ENCODE measurements around the gene ETV7.

Gene ETV7

DNA sequence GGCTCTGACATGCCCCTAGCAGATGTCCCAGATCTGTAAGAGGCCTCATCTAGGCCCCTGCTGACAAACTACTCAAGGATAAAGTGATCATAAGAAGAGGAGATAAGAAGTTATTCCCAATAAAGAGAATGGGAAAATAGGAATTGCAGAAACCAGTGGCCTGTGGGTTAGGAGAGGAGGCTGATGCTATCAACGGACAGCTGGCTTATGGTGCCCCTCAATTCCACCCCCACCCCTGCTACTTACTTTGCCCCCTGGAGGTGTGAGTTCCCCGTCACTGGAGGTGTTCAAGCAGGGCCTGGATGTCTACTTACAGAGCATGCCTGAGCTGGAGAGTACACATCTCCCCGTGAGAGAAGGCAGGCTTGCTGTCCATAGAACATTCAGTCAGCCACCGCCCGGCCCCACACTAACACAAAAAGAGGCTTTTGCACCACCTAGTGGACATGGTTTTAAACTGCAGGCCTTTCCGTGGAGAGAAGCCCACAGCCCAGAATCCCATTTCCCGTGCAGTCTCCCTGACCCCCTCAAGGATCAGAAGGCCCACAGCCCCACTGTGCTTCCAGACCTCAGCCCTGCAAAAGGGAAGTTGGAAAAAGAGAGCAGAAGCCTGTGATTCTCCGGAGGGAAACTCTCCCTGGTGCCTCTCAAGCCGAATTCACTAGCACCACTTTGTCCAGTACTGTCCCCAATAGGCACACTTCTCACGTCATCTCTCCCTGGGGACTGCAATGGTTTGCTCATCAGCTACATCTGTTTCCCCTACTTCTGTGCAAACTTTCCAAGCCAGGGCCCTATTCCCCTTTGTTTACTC is 27.0 kb downstream of the ETV7 start:
- Histone ChIP-seq H3K9me3 (ENCODE audit: severe bottlenecking) (no peaks in the 10 kb centered on the region), H3K27ac (ENCODE audit: poor library complexity, severe bottlenecking) (no peak overlapping the region), H3K36me3 (ENCODE audit: low read depth) (no peaks in the 10 kb centered on the region), H3K27me3 (ENCODE audit: insufficient read depth, poor library complexity, severe bottlenecking) (no peaks in the 10 kb centered on the region), H3K4me3 (ENCODE audit: severe bottlenecking) (no peak overlapping the region), H3K4me1 (ENCODE audit: insufficient read depth, poor library complexity, severe bottlenecking) (no peaks in the 10 kb centered on the region)
- DNase-seq (ENCODE audit: low spot score) (no peak), ATAC-seq (ENCODE audit: low read depth) (peak; percentile 92)
- TF ChIP-seq, protein P1, sequence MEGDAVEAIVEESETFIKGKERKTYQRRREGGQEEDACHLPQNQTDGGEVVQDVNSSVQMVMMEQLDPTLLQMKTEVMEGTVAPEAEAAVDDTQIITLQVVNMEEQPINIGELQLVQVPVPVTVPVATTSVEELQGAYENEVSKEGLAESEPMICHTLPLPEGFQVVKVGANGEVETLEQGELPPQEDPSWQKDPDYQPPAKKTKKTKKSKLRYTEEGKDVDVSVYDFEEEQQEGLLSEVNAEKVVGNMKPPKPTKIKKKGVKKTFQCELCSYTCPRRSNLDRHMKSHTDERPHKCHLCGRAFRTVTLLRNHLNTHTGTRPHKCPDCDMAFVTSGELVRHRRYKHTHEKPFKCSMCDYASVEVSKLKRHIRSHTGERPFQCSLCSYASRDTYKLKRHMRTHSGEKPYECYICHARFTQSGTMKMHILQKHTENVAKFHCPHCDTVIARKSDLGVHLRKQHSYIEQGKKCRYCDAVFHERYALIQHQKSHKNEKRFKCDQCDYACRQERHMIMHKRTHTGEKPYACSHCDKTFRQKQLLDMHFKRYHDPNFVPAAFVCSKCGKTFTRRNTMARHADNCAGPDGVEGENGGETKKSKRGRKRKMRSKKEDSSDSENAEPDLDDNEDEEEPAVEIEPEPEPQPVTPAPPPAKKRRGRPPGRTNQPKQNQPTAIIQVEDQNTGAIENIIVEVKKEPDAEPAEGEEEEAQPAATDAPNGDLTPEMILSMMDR (IDR thresholded peaks at IDR 0.05; ENCODE audit: poor library complexity, severe bottlenecking) = peak; percentile 82

DNA sequence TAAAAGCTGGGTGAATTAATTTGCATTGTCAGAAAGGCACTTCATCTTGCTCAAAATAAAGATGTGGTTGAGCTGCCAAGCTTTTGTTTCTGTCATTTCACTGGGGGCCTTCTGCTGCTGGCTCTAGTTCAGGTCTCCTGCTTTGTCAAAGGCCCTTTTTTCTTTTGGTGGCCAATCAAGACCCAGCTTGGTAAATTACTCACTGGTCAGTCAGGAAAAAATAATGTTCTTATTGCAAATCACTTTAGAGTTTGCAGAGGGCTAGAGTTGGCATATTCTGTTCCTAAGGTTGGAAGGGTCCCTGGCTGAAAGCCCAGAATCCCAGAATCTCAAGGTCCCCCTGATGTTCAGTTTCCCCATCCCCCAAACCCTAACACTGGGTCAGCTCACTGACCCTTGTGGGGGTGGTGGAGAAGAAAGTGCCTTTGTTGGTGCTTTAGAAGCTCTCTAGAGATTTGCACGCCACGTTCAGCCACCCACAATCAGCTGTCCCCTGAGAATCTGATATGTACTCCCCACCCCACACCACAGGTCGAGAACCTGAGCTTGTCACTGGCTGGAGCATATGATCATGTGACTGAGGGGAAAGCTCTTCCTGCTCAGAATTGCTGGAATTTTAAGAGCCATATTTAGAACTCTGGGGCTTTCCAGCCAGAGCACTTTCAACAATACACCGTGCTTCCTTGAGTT is 29.1 kb downstream of the ETV7 start:
- TF ChIP-seq, protein P1 (IDR thresholded peaks at IDR 0.05; ENCODE audit: poor library complexity, severe bottlenecking) = no peak
- Histone ChIP-seq H3K27me3 (ENCODE audit: insufficient read depth, poor library complexity, severe bottlenecking) (no peaks in the 10 kb centered on the region), H3K4me3 (ENCODE audit: severe bottlenecking) (no peak overlapping the region), H3K36me3 (ENCODE audit: low read depth) (no peaks in the 10 kb centered on the region), H3K9me3 (ENCODE audit: severe bottlenecking) (no peaks in the 10 kb centered on the region), H3K27ac (ENCODE audit: poor library complexity, severe bottlenecking) (no peak overlapping the region), H3K4me1 (ENCODE audit: insufficient read depth, poor library complexity, severe bottlenecking) (no peaks in the 10 kb centered on the region)
- no peak for ATAC-seq (ENCODE audit: low read depth)
- DNase-seq (ENCODE audit: low spot score) = no peak

DNA sequence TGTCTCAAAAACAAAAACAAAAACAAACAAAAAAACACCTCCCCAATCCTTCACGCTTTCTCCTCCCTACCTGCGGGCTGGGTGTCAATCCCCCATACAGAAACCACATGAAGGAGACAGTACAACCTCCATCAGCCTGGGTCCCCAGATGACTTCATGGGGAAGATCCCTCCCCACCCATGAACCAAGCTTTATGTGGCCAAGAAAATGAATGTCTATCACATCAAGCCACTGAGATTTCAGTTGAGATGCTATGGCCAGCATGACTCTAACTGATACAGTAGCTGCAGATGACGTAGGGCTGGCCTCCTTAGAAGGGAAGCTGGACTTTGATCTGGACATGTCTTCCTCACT is 29.6 kb downstream of the ETV7 start:
- H3K27me3 ChIP-seq (ENCODE audit: insufficient read depth, poor library complexity, severe bottlenecking) = no peaks in the 10 kb centered on the region
- no peak overlapping the region for H3K4me3 ChIP-seq (ENCODE audit: severe bottlenecking)
- no peaks in the 10 kb centered on the region for H3K9me3 ChIP-seq (ENCODE audit: severe bottlenecking)
- DNase-seq (ENCODE audit: low spot score) (no peak), ATAC-seq (ENCODE audit: low read depth) (no peak)
- no peaks in the 10 kb centered on the region for H3K4me1 ChIP-seq (ENCODE audit: insufficient read depth, poor library complexity, severe bottlenecking)
- TF ChIP-seq, protein P1 (IDR thresholded peaks at IDR 0.05; ENCODE audit: poor library complexity, severe bottlenecking) = no peak
- no peaks in the 10 kb centered on the region for H3K36me3 ChIP-seq (ENCODE audit: low read depth)
- no peak overlapping the region for H3K27ac ChIP-seq (ENCODE audit: poor library complexity, severe bottlenecking)

DNA sequence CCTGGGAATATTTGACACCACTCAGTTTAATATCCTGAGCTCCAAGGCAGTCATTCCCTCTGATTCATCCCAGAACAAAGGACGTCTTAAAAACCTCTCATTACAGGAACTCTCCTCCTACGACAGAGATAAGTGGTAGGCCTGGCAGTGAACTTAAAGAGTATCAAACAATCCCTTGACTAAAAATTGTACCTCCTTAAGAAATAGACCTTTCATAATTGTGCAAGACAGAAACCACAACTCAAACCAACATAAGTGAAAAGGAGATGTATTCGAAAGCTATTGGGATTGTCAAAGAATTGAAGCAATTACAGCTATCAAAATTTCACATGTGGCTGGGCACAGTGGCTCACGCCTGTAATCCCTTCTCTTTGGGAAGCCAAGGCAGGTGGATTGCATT is 31.6 kb downstream of the ETV7 start:
- Histone ChIP-seq H3K4me1 (ENCODE audit: insufficient read depth, poor library complexity, severe bottlenecking) (no peaks in the 10 kb centered on the region), H3K27ac (ENCODE audit: poor library complexity, severe bottlenecking) (no peak overlapping the region), H3K36me3 (ENCODE audit: low read depth) (no peaks in the 10 kb centered on the region), H3K4me3 (ENCODE audit: severe bottlenecking) (no peak overlapping the region), H3K27me3 (ENCODE audit: insufficient read depth, poor library complexity, severe bottlenecking) (no peaks in the 10 kb centered on the region), H3K9me3 (ENCODE audit: severe bottlenecking) (no peaks in the 10 kb centered on the region)
- TF ChIP-seq, protein P1 (IDR thresholded peaks at IDR 0.05; ENCODE audit: poor library complexity, severe bottlenecking) = no peak
- ATAC-seq (ENCODE audit: low read depth) (no peak), DNase-seq (ENCODE audit: low spot score) (no peak)
